ENCODE results near the gene NOS1AP. TPM values are rescaled to one million over a fixed set of nuclear protein-coding genes. Genes with fewer than 3 reads are reported as not detected.
A peak's percentile ranks its signal among the peaks of the same experiment; 100 is the strongest.
"Not testable (repeated sequence)": the region's sequence is repeated elsewhere in the genome, so short reads cannot be mapped to it uniquely, and the experiment has no call there.

The NOS1AP gene
- total RNA-seq, 1 experiment from 2014 or later = 0.17 TPM

DNA sequence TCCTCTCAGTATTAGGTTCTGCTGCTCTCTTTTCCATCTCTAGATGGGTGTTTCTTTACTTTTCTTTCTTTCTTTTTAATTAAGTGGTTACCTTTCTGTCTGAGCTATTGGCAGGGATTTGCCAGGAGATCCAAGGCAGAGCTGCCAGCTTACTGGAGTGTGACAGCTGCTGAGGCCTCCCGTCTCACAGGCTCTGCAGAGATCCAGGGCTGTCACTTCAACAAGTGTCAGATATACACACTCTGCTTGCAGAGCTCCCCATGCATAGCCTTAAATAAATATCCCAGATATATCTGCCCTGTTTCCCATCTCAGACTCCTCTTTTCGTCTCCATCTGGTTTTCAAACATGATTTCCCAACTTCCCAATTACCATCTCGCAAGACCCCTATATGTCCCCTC is 124.3 kb downstream of the NOS1AP start:
- no peak for DNase-seq (ENCODE audit: low spot score)

- DNase-seq (ENCODE audit: low spot score) = no peak
Measured at GRCh38 chr1:162195567-162195966, 126.1 kb downstream of the NOS1AP start.

DNA sequence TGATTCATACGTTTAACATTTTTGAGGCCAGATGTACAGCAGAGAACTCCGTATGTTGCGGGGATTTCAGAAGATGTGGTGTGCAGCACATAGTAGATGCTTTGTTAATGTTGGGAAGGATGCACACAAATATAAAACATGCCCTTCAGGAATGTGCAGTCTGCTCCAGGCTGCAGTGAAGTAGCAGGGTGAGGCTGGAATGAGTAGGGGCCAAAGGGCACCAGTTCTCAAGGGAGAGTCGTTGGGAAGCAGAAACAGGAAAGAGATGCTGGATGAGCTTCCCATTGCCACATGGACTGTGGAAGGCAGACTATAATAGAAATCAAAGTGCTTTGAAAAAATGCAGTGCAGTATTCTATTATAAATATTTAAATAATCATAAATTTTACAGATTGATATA is 126.9 kb downstream of the NOS1AP start:
- no peak for DNase-seq (ENCODE audit: low spot score)

DNA sequence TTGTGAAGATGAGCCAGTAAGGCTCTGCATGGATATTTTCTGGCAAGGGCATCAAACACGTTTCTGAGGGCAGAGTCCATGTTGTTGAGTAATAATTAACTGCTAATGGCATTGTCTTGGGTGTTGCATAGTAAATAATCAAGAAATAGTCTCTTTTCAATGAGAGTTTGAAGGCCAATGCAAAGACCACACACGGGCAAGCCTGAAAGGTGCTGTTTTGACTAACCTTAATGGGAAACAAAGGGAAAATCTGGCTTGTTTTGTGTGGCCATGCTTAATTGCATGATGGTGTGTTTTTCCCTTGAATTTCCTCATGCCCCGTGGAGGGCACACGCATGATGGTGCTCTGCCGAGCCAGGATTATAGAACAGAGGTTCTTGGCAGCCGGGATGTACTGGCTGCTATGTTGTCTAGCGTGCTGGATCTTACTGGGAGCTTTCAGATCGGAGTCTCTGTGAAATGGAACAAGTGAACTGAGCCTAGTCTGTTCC is 127.6 kb downstream of the NOS1AP start:
- DNase-seq (ENCODE audit: low spot score) = no peak

GRCh38 chr1:162197615-162198421 is 128.3 kb downstream of the NOS1AP start:
- no peak for DNase-seq (ENCODE audit: low spot score)

DNA sequence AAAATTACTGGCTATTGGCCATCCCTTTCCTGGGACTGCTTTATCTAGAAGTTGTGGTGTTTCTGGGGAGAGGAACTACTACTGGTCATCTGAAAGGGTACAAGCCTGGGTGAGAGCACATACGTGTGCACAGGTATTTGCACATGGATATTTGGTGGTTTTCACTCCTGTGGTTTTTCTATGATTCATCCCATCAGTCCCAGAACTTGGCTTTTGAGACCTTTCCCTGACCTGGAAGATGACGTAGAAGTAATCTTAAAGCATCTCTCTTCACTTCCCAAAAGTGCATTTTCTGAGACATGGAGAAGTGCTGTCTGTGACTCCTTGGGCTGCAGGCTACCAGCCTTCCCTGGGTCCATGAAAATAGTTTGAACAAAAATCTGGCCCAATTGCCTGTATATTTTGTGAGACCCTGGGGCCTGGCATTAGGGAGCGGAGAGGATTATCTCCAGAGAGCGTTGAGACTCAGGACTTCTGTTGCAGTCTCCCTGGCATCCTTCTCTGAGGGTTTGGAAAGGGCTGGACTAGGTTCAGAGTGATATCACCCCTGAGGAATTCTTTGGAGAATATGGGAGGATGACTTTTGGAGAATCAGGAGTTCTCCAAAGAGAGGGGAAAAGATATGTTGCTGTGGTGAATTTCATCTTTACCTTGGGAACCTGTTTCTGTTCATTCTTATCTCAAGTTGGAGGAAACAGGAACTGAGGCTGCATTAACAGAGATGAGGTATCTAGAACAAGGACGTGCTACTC is 130.8 kb downstream of the NOS1AP start:
- DNase-seq (ENCODE audit: low spot score) = no peak

- DNase-seq (ENCODE audit: low spot score) = not testable (repeated sequence)
Measured at GRCh38 chr1:162201062-162201461, 131.6 kb downstream of the NOS1AP start.

GRCh38 chr1:162204129-162204822 is 134.8 kb downstream of the NOS1AP start:
- DNase-seq (ENCODE audit: low spot score) = no peak

- no peak for DNase-seq (ENCODE audit: low spot score)
Measured at GRCh38 chr1:162204823-162205155, 135.3 kb downstream of the NOS1AP start.

DNA sequence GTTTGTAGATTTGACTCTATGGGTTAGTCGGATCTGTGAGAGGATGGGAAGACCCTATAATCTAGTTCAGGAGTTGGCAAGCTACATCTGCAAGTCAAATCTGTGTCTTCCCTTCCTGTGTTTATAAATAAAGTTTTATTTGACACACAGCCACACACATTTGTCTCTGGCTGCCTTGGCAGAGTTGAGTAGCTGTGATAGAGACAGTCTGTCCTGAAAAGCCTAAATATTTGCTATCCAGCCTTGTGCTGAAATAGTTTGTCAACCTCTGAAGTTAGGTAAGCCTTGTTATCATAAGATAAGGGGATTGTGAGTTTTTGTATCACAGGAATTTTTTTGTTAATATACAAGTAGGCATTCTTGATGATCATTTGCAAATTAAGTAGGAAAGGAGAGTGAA is 136.8 kb downstream of the NOS1AP start:
- no peak for DNase-seq (ENCODE audit: low spot score)

- DNase-seq (ENCODE audit: low spot score) = peak; percentile 68
Measured at GRCh38 chr1:162206749-162207635, 137.5 kb downstream of the NOS1AP start.

GRCh38 chr1:162207862-162208261 is 138.4 kb downstream of the NOS1AP start:
- DNase-seq (ENCODE audit: low spot score) = no peak

GRCh38 chr1:162210196-162210595 is 140.7 kb downstream of the NOS1AP start:
- no peak for DNase-seq (ENCODE audit: low spot score)

- no peak for DNase-seq (ENCODE audit: low spot score)
Measured at GRCh38 chr1:162212713-162213112, 143.2 kb downstream of the NOS1AP start.

DNA sequence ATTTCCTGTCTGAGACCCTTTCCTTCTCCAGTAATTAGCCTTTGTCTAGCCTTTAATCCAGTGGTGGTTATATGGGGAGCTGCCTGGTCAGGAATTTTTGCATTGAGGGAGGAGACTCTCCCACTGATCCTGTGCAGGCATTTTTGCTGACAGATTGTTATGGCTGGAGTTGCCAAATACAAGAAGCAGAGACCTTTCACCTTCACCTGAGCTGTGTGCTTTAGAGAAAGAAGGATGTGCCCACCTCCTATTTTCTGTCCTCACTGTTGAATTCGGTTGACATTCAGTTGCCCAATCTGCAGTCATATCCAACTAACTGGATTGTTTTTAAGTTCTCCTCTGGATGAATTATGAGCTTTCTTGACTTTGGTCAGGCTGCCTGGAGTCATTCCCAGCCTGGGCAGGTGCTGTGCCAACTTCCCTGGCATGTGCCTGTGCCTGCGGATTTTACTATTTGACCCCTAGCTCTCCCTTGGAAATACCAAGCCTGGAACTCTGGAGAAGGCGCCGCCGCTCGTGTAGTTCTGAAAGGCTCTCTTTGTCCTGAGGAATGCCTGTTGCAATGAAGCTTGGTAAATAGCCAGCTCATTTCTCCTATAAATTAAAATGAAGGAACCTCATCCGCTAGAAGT is 143.9 kb downstream of the NOS1AP start:
- no peak for DNase-seq (ENCODE audit: low spot score)

GRCh38 chr1:162214202-162214601 is 144.7 kb downstream of the NOS1AP start:
- DNase-seq (ENCODE audit: low spot score) = no peak

GRCh38 chr1:162215902-162216301 is 146.4 kb downstream of the NOS1AP start:
- DNase-seq (ENCODE audit: low spot score) = no peak

- DNase-seq (ENCODE audit: low spot score) = no peak
Measured at GRCh38 chr1:162216604-162217003, 147.1 kb downstream of the NOS1AP start.

GRCh38 chr1:162217706-162218105 is 148.2 kb downstream of the NOS1AP start:
- no peak for DNase-seq (ENCODE audit: low spot score)

DNA sequence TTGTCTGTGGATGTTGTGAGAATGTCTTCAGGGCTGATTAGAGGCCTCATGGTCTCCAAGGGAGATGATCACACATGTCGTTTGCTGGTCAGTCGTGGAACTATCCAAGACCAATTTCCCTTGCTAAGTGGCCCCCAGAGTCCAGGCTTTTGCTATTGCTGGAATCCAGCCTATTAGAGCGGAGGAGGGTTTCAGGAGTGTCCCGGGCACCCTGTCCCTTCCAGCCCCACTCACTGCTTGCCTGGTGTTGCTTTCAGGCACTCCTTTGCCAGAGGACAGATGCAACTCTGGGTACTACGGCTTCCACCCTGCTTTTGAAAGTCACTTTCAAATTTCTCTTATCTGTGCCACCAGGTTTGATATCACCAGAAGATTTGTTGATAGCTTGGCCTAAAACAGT is 149.1 kb downstream of the NOS1AP start:
- DNase-seq (ENCODE audit: low spot score) = no peak

GRCh38 chr1:162218975-162219374 is 149.5 kb downstream of the NOS1AP start:
- DNase-seq (ENCODE audit: low spot score) = no peak

Data from H4 (cell line).